PFSK-1 (cell line): Measurements from ENCODE around the gene ZCCHC24.

Experiments
- FOXP2 ChIP-seq: optimal IDR thresholded peaks from 2 replicates; pipeline ENCODE3; 2011; ENCODE audit warnings: borderline replicate concordance, control low read depth, inconsistent platforms; ENCODE audit not compliant: insufficient read depth; ENCODE audit errors: extremely low read length, extremely low read depth
- POLR2AphosphoS5 ChIP-seq: IDR thresholded peaks from 2 replicates; pipeline ENCODE4 v1.6.1; 2012; ENCODE audit warnings: low read depth, mild to moderate bottlenecking, control low read depth, low read length, moderate library complexity
- REST ChIP-seq, 2 experiments: IDR thresholded peaks; 2 replicates each; pipeline versions ENCODE4 v1.6.1 to v1.8.0; 2011 to 2012; ENCODE audit warnings: low read depth in 2 of 2, low read length in 2 of 2, control low read depth in 1 of 2, inconsistent platforms in 1 of 2, mild to moderate bottlenecking in 1 of 2, moderate library complexity in 1 of 2; ENCODE audit not compliant: insufficient read depth in 1 of 2
- SIN3A ChIP-seq: IDR thresholded peaks from 2 replicates; pipeline ENCODE4 v1.6.1; 2012; ENCODE audit warnings: mild to moderate bottlenecking, low read length, moderate library complexity, borderline replicate concordance; ENCODE audit not compliant: insufficient read depth
- TAF1 ChIP-seq: IDR thresholded peaks from 2 replicates; pipeline ENCODE4 v1.6.1; 2012; ENCODE audit warnings: low read length, control low read depth, borderline replicate concordance; ENCODE audit not compliant: insufficient read depth

The ZCCHC24 gene

GRCh38 chr10:79446758-79447084, 1.3 kb upstream of the ZCCHC24 start:
- TF ChIP-seq REST (IDR thresholded peaks at IDR 0.05; ENCODE audit: insufficient read depth in 1 of 2, low read depth in 2 of 2, low read length in 2 of 2) (no peak), POLR2AphosphoS5 (no peak), TAF1 (no peak), FOXP2 (no peak), SIN3A (no peak)

DNA sequence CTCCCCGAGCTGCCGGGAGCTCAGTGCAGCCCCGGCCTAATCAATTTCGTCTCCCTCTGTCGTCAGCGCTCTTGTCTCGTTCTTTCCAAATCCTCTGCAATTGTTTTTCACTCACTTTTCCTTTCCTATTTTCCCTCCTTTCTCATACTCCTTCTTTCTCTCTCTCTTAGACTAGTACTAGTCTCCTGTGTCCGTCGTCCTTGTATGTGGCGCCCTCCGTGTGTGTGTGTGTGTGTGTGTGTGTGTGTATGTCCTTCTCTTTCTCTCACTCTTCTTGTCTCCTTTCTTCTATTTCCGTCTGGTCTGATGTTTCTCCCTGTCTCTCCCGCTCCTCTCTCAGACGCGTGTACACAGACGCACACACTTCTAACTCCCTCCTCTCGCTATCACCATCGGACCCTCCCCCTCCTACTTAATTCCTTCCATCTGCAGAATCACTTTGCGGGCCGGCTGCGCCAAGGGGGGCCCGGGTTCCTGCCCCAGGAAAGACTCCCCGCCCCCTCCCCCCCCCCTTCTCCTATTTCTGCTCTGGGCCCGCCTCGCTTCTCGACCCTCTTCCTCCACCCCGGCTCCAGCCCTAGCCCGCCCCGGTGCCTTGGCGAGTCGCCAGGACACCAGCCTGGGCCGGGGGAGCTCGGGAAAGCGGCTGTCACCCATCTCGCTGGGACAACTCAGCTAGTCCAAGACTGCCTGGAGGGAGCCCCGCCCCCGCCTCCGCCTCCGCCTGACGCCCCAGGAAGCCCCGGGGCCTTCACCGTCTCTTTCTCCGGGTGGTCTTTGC, 743 bp upstream of the ZCCHC24 start:
- TF ChIP-seq POLR2AphosphoS5 (no peak), REST (IDR thresholded peaks at IDR 0.05; ENCODE audit: insufficient read depth in 1 of 2, low read depth in 2 of 2, low read length in 2 of 2) (no peak), FOXP2 (peak; percentile 46), TAF1 (peak; percentile 44; the same call in 1 of the 2 replicates), SIN3A (no peak; the same call in 1 of the 2 replicates)

GRCh38 chr10:79444199-79445119, 965 bp downstream of the ZCCHC24 start:
- TF ChIP-seq POLR2AphosphoS5 (no peak), REST (IDR thresholded peaks at IDR 0.05; ENCODE audit: insufficient read depth in 1 of 2, low read depth in 2 of 2, low read length in 2 of 2) (no peak), TAF1 (no peak), SIN3A (no peak), FOXP2 (no peak)

DNA sequence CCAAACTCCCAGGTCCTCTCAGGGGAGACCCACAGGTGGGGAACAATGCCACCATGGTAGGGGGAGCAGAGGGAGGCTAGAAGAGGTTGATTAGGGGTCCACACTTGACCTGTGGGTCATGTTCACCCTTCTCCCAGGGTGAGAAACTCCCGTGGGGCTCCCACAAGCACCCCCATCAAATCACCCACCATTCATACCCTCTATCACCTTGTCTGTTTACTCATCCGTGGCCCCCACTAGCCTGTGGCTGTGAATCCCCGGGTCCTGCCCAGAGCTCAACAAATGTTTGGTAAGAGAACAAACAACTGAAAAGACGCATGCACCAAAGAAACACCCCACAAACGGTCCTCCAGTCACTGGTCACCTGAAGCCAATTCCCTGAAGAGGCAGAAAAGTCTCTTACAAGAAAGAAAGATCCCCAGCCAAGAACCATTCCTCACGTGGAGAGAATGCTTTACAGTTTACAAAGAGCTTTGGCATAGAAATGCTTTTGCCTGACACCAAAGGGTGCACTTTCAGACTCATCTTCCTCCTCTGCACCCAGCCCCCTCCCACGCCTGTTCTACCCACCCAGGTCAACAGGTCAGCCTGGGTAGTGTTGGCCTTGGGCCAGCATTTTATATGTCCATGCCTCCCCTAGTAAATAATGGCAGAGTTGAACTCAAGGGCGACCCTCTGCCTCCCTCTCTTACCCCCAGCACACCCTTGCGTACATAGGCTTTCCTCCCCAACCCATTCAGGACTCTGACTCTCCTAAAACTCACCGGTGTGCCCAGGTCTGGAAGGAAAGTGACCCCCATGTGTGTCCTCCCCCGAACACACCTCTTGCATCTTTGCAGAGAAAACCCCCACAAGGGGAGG, 1.9 kb downstream of the ZCCHC24 start:
- no peak for TF ChIP-seq TAF1
- no peak for TF ChIP-seq FOXP2
- no peak for TF ChIP-seq REST (IDR thresholded peaks at IDR 0.05; ENCODE audit: insufficient read depth in 1 of 2, low read depth in 2 of 2, low read length in 2 of 2)
- no peak for TF ChIP-seq SIN3A
- no peak for TF ChIP-seq POLR2AphosphoS5
